HK-2 (cell line): ENCODE data around the gene POTEH.
"Not testable (repeated sequence)": the region's sequence is repeated elsewhere in the genome, so short reads cannot be mapped to it uniquely, and the experiment has no call there.

ENCODE experiments used
- DNase-seq: peaks from one replicate; pipeline ENCODE4 v3.0.0-alpha.2; 2018; ENCODE audit not compliant: unreplicated experiment

Gene POTEH

DNA sequence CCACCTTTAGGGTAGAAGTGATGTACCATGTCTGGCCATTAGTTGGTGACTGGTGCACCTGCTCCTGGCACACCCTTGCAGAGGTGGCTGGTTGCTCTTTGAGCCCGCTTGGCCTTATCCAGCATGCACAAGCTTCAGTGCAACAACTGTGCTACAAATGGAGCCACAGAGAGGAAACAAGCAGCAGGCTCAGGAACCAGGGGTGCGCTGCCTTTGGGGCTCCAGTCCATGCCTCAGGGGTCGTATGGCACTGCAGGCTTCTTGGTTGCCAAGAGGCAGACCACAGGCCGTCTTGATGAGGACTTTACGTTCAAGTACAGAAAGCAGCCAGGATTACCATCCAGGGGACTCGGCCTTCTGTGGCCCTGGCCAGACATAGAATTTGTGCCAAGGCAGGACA lies 44.6 kb downstream of the POTEH start:
- not testable (repeated sequence) for DNase-seq

DNA sequence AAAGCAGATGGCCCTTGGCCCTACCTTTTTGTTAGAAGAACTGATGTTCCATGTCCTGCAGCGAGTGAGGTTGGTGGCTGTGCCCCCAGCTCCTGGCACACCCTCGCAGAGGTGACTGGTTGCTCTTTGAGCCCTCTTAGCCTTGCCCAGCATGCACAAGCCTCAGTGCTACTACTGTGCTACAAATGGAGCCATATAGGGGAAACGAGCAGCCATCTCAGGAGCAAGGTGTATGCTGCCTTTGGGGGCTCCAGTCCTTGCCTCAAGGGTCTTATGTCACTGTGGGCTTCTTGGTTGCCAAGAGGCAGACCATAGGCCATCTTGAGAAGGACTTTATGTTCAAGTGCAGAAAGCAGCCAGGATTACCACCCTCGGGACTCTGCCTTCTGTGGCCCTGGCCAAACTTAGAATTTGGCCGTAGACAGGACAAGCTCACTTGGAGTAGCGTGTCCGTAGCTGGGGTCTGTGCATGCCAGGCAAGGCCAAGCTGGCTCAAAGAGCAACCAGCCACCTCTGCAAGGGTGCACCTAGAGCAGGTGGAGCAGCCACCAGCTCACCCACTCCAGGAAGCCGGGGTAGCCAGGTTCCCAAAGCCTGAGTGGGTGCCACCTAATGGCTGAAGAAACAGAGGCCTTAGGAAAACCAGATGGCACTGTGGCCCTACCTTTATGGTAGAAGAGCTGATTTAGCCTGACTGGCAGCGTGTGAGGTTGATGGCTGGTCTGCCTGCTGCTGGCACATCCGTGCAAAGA lies 48.5 kb downstream of the POTEH start:
- not testable (repeated sequence) for DNase-seq

DNA sequence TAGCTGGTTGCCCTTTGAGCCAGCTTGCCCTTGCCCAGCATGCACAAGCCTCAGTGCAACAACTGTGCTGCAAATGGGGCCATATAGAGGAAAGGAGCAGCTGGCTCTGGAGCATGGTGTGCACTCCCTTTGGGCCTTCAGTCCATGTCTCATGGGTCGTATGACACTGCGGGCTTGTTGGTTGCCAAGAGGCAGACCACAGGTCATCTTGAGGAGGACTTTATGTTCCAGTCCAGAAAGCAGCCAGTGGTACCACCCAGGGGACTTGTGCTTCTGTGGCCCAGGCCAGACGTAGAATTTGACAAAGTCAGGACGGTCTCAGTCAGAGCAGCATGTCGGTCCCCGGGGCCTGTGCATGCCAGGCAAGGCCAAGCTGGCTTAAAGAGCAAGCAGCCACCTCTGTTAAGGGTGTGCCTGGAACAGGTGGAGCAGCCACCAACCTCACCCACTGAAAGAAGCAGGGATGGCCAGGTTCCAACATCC lies 49.1 kb downstream of the POTEH start:
- not testable (repeated sequence) for DNase-seq

- not testable (repeated sequence) for DNase-seq
These were observed 58.0 kb downstream of the POTEH start for GRCh38 chr22:15747636-15748323.

DNA sequence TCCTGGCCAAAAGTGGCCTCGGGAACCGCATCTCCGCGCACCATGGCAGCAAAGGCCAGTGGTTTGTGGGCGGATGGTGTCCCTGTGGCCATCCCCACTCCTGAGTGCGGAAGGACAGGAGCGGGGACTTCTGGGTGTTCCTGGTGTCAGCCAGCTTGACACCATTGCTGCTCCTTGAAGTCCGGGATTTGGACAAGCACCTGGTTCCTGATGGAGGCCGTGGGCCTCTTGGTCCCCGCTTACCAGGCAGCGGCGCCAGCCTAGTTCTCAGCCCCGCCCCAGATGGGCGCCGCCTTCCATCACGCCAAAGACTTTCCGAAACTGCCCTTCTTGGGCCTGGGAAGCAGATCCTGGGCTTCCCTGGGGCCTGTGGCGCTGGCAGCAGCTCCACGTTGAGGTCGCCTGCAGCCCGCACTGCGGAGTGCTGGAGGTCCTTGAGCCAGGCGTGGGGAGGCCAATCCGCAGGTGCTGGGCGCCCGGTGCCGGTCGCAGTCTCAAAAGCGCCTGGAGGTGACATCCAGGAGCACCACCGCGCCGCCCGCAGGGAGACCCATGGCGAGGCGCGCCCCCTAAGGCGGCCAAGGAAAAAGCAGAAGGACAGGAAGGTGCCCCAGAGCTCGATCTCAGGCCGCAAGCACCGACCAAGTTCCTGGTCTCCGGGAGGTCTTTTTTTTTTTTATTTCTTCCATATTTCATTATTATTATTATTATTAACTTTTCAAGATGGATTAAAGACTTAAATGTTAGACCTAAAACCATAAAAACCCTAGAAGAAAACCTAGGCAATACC lies 59.5 kb downstream of the POTEH start:
- DNase-seq = not testable (repeated sequence)

DNA sequence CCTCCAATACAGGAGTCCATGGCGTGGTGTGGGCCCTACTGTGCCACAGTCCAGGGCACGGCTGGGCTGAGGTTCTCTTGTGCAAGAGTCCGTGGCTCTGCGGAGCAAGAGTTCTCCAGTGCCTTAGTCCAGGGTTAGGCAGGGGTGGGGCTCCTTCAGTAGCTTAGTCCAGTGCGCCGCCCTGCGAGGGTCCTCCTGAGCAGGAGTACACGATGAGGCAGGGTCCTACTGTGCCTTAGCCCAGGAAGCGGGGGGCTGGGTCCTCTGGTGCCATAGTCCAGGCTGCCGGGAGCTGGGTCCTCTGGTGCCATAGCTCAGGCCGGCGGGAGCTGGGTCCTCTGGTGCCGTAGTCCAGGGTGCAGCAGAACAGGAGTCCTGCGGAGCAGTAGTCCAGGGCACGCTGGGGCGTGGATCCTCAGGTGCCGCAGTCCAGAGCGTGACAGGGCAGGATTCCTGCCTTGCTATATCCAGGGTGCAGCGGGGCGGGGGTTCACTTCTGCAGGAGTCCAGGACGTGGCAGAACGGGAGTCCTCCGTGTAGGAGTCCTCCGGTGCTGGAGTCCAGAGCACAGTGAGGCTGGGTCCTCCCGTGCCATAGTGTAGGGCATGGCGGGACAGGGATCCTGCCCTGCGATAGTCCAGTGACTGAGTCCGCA lies 69.7 kb downstream of the POTEH start:
- not testable (repeated sequence) for DNase-seq

- DNase-seq = not testable (repeated sequence)
These were observed 70.7 kb downstream of the POTEH start for GRCh38 chr22:15760388-15761150.

- not testable (repeated sequence) for DNase-seq
These were observed 71.4 kb downstream of the POTEH start for GRCh38 chr22:15761151-15761777.

DNA sequence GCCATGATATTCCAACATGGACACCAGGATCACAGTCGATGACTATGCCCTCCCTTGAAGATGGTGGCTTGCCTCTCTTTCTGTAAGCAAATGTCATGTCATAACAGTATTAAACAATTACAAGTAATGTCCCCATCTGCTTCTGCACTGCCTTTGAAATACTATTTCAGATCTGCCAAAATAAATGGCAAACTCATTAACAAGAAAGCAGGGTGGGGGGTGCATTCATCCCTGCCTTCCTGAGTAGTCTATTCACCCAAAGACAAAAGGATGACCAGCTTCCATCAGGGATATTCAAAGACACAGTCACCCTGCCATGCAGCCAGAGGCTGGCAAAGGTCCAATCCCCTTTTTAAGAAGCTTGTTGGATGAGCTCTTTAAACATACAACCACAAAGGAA lies 73.7 kb downstream of the POTEH start:
- not testable (repeated sequence) for DNase-seq
